Left hindlimb (tissue), 1 donor: Measurements from ENCODE around the gene DUSP2.
"Not testable (repeated sequence)": the region's sequence is repeated elsewhere in the genome, so short reads cannot be mapped to it uniquely, and the experiment has no call there.

Source experiments
- DNase-seq: peaks from one replicate; pipeline ENCODE4 v3.0.0-alpha.2; 2018

The DUSP2 gene

DNA sequence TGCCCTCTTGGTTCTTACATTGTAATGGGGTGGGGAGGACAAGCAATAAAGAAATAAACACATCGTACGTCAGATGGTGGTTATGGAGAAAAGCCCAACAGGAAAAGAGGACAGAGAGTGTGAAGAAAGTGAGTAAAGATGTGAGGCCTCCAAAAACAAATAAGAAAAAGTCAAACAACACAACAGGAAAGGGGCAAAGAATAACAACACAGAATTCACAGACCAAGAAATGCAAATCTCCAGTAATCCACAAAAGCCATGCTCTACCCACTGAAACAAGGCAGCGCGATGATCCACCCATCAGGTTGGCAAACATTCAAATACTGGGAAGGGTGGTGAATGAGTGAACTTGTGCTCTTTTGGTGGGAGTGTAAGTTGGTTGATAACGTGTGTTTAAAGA lies 16.7 kb upstream of the DUSP2 start:
- no peak for DNase-seq

- not testable (repeated sequence) for DNase-seq
These were observed 15.1 kb upstream of the DUSP2 start for GRCh38 chr2:96160366-96160765.

DNA sequence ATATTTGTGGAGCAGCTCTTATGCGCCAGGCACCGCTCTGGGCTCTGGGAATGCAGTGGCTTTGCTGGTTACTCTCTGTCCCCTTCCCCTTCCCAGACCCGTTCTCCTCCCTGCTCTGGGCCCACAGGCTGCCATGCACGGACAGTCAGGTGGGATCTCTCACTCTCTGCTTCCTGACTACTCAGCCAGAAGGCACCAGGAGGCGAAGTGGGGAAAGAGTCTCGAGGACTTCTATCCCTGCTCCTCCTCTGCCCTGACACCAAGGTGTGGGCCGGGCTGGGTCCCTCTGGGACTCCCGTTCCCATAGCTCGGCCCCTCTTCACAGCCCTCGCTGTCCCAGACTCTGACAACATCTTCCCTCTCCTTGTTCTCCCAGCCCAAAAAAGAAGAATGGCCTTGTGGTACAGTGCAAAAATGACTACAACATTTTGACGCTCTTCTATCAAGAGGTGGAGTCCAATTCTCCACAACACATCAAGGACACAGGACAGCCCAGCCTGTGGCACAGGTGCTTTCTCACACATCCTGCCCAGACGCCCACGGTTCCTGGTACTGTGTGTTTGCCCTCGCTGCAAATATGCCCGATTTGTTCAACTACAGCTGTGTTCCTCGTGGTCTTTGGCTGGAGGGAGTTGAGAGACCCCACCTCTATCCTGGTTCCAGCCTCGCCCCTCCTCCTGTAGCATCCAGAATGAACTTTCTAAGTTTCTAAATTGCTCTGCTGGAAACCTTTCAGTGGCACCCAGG lies 14.0 kb upstream of the DUSP2 start:
- no peak for DNase-seq

- DNase-seq = no peak
These were observed 13.3 kb upstream of the DUSP2 start for GRCh38 chr2:96158554-96158940.

DNA sequence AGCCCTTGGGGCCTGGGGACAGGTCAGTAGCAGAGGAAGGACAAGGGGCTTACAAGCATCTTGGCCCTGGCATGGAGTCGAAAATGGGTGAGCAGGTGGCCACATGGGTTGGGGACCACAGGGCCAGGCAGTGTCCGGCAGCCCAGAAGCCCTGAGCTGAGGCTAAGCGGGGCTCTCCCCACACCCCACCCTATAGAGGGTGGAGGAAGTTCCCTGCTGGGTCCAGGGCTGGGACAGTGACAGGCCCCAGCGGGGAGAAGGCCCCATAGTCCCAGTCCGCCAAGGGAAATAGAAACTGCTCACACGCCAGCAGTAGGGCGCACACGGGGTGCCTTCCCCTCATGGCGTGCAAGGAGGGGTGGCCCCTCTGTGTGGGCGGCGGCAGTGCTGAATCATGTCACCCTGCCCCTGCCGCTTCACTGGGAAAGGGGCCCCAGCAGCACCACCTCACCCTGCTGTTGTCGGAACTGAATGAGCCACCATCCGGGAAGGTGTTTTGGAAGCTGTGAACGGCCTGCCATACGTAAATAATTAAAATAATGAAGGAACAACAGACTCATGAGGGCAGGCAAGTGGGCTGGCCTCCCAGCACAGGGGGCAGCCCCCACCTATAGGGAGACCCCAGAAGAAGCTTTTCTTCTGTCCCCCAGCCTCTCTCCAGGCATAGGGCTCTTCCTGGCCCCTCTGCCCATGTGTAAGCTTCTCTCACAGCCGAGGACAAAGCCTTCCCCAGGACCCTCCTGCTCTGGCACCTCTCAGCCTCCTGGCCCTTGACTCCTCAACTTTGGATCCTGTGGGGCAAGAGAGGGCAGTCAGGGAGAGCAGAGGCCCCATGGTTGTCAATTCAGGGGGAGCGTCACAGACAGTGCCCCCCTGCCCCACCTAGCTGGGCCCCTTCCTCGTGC lies 12.7 kb upstream of the DUSP2 start:
- DNase-seq = no peak

GRCh38 chr2:96156926-96157648 lies 11.8 kb upstream of the DUSP2 start:
- DNase-seq = no peak

- DNase-seq = no peak
These were observed 11.0 kb upstream of the DUSP2 start for GRCh38 chr2:96156011-96156820.

DNA sequence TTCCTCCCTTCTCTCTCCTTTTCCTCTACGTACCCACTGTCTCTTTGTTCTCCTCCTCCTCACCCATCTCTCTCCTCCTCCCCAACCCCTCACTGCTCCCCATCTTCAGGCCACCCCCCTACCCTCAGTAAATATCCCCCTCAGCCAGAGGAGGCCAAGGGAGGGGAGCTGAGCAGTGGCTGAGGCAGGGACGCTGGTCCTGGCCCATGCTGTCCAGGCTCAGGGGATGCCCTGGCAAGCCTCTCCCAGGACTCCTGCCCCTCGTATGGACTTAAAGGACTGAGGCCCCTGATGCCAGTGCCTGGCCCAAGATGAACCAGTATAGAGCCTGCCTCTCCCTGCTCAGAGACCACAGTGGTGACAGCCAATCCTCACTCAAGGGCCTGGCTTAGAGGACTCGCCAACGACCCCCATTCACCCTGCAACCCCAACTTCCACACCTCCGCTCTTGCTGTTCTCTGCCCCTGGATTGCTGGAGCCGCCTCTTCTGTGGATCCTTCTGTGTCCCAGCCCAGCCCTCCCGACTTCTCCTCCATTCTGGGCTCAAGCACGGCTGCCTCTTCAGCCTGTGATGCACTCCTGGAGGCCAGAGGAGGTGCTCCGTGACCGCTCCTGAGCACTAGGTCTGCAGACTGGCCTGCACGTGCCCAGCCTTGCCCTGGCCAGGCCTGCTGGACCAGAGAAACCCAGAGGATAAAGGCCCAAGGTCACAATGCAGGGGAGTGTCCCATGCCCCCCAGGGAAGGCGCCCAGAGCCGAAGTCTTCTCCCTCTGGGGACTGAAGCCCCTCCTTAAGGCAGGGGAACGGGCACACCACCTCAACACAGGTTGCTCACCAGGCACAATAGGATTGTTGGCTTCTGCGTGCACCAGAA lies 9.5 kb upstream of the DUSP2 start:
- no peak for DNase-seq

DNA sequence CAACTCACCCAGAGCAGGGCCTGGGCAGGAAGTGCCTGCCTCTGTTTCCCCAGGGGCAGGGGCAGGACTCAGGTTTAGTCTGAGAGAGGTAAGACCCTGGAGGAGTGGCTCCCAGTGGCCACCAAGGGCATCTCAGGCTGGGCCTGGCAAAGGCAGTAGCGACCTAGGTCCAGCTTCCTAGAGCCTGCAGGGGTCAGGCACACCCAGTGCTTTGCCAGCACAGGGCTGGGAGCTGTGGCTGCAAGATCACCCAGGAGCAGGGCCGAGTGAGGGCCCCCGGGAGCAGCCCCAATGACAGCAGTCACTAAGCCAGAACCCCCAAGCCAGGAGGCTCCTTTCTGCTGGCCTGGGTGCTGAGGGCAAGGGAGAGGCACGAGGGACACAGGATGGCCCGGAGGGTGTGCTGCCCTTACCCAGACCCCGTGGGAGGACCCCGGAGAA lies 8.8 kb upstream of the DUSP2 start:
- no peak for DNase-seq

GRCh38 chr2:96153291-96153713 lies 8.1 kb upstream of the DUSP2 start:
- DNase-seq = no peak

GRCh38 chr2:96152304-96153161 lies 7.3 kb upstream of the DUSP2 start:
- DNase-seq = no peak

- no peak for DNase-seq
These were observed 6.5 kb upstream of the DUSP2 start for GRCh38 chr2:96151595-96152303.

DNA sequence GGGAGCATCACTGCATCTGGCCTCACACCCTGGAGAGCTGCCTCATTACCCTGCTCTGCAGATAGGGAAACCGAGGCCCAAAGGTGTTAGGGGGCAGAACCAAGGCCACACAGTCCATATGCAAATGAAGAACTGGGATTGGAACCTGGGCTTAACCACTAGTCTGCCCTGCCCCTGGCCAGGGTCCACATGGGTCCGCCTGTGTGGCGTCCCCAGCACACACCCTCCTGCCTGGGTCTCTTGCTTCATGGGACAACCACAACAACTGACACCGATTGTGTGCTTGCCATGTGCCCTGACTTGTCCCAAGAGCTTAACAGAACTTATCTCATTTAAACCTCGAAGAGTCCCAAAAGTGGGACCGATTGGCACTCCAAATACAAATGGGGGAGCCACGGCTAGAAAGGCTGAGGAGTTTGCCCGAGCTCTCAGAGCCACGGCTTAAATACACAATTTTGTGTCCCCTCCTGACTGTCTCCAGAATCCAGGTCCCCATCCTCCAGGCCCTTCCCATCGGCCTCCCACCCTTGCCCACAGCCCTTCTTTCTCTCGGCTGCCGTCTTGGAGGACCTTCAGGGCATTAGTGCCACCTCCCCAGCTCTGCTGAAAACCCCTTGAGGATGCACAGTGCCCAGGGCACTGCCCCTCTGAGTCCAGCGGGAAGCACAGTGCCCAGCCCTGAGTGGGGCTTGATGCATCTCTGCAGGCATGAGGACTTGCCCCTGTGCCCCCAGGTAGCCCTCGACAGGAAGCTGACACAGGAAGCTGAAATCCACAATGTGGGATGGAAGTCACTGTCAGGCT lies 5.8 kb upstream of the DUSP2 start:
- no peak for DNase-seq

DNA sequence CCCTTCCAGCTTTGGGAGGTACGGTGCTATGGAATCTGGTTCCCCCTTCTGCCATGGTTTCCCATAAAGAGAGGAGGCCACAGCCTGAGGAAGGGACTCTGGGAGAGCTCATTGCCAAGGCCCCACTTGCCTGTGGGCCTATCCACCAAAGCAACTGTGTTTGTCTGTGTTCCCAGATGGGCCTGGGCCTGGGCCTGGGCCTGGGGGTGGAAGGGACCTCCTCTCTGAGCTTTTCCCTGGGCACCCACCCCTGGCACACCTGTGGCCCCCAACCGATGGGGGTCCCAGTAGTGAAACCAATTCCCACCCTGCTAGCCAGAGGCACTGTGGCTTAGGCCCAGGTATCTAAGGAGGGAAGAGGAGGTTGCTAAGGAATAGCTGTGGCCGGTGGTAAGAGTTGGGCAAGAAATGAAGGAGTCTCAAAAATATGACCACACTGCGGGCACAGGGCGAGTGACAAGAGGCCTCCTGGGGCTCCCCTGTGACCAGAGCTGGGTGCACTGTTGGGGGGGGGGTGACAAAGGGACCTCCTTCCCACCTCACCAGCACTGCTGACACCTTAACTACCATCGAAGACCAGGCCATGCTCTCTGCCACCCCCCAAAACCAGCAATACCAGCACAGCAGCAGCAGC lies 4.9 kb upstream of the DUSP2 start:
- DNase-seq = no peak

DNA sequence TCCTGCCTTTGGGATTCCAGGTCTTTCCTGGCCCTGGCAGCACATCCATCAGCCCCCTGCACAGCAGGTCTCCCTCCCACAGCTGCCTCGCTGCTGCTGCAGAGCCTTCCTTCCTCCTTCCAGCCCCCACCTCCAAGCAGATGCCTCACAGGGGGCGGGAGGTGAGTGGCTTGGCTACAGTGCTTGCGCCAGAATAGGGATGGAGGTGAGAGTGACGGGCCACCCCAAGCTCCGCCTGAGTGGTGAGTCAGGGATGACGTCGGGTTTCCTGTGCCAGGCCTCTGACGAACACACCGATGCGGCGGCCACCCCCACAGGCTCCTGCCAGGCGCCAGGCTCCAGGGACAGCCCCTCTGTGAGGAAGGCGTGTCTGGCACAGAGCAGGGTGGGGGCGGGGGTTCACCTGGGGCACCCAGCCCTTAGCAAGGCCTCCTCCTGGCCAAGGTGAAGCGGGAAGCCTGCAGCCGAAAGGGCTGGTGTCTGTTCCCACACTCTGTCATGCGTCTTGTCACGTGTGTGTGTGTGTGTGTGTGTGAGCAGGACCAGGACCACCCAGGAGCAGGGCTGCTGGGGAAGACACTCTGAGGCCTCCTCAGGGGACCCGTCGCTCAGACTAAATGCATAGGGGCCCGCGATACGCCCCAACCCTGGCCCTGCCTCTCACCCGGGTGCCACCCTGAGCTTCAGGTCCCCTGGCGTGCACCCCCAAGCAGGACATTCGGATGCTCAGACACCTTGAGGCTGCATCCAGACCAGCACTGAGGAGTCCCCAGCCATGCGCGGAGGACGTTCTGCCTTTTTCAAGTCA lies 3.4 kb upstream of the DUSP2 start:
- DNase-seq = peak; percentile 88

- no peak for DNase-seq
These were observed 2.5 kb upstream of the DUSP2 start for GRCh38 chr2:96147593-96148201.
